GM12873 (cell line): ENCODE results near the gene SUCO.

Experiments
- CTCF ChIP-seq: IDR thresholded peaks from 2 replicates; pipeline ENCODE4 v1.5.1; 2012; ENCODE audit warnings: low read depth, mild to moderate bottlenecking, moderate library complexity, low read length, control low read depth; ENCODE audit not compliant: insufficient read depth; ENCODE audit errors: missing control alignments

Gene SUCO

GRCh38 chr1:172638885-172639831, 106.2 kb downstream of the SUCO start:
- no peak for TF ChIP-seq CTCF

- TF ChIP-seq CTCF = no peak
Measured at GRCh38 chr1:172640111-172640510, 107.2 kb downstream of the SUCO start.

- TF ChIP-seq CTCF = no peak
Measured at GRCh38 chr1:172641492-172641891, 108.5 kb downstream of the SUCO start.

GRCh38 chr1:172642970-172643369, 110.0 kb downstream of the SUCO start:
- no peak for TF ChIP-seq CTCF

GRCh38 chr1:172646653-172647052, 113.7 kb downstream of the SUCO start:
- no peak for TF ChIP-seq CTCF

- TF ChIP-seq CTCF = peak; percentile 4
Measured at GRCh38 chr1:172647110-172647564, 114.2 kb downstream of the SUCO start.

GRCh38 chr1:172647987-172648386, 115.0 kb downstream of the SUCO start:
- no peak for TF ChIP-seq CTCF
